GM18868 (cell line): ENCODE measurements around the gene NAV2.

ENCODE experiments used
- ATAC-seq: cut with Tn5 transposase; IDR thresholded peaks from one replicate; pipeline ENCODE4 v1.9.1; 2021; ENCODE audit warnings: mild to moderate bottlenecking, moderate library complexity; ENCODE audit not compliant: unreplicated experiment

The NAV2 gene

GRCh38 chr11:19853016-19853415, 140.4 kb downstream of the NAV2 start:
- ATAC-seq = no peak

- ATAC-seq = no peak
Measured at GRCh38 chr11:19853920-19854319, 141.3 kb downstream of the NAV2 start.

DNA sequence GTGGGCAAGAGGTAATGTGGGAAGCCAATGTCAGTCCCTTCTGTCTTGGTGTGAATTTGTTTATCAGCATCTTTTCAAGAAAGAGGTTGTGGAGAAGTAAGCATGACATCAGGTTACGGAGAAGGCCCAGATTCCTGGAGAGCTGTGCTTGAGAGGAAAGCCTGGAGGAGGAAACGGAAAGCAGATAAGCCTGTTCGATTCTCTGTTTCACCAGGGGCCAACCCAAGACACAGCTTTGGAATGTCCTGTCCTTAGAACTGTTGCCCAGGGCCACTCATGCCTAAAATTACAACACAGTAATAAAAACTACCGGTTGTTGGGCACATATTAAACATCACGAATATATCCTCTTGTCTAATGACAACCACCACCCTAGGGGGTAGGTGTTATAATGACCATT, 148.5 kb downstream of the NAV2 start:
- ATAC-seq = no peak

- ATAC-seq = no peak
Measured at GRCh38 chr11:19862091-19862490, 149.5 kb downstream of the NAV2 start.

DNA sequence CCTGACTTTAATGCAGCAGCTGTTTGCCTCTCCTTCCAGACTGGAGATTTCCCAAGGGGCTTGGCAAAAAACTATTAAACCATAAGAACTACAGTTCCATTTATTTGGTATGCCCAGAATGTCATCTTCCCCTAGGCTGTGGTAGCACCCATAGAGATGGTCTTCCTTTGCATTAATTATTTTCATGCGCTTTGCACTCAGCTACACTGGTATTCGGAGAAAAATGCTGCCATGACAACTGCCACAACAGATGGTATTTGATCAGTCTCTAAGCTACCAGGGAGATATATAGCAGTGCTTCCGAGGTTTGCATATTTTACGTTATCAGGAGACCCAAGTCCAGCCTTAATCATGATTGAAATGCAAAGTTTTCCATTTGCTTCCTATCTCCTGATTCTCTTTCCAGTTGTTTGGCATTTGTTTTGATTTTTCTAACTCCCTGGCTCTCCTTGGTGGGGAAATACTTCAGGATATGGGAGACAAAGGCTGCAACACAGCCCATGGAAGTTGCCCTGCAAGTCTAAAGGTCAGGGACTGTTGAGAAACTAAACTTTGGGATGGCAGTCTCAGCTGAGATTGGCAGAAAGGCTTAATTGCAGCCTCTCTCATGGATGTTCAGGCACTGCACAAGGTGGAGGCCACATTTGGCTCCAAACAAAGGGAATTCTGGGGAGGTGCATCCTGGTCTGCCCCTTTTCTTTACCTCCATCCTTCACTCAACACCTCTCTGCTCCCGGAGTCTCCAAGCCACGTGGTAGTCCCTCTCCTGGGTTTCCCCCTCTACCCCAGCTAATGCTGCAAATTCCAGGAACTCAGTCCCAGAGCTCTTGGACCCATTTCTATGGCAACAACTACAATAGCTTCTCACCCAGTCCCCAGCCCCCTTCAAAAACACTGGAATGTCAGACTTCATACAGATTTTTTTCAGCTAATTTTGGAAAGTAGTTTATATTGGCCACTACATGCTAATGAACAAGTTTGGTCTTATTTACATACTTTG, 151.8 kb downstream of the NAV2 start:
- ATAC-seq = no peak

- no peak for ATAC-seq
Measured at GRCh38 chr11:19866037-19866436, 153.4 kb downstream of the NAV2 start.

DNA sequence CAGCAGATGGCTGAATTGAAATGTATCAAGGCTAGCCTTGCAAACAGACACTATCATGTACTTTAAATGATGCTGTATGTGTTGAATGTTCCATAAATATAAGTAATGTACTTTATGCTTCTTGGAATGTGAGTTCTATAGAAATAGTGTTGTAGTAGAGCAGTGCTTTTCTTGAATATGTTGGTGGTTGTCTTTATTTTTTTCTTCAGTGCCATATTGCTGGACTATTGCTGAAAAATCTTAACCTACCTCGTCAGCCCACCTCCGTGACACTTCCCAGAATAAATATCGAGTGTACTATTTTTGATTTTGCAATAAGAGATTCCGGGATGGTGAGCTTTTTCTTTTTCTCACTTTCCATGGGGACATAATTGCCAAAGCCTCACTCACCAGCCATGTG, 153.9 kb downstream of the NAV2 start:
- no peak for ATAC-seq

- no peak for ATAC-seq
Measured at GRCh38 chr11:19867064-19867463, 154.4 kb downstream of the NAV2 start.

DNA sequence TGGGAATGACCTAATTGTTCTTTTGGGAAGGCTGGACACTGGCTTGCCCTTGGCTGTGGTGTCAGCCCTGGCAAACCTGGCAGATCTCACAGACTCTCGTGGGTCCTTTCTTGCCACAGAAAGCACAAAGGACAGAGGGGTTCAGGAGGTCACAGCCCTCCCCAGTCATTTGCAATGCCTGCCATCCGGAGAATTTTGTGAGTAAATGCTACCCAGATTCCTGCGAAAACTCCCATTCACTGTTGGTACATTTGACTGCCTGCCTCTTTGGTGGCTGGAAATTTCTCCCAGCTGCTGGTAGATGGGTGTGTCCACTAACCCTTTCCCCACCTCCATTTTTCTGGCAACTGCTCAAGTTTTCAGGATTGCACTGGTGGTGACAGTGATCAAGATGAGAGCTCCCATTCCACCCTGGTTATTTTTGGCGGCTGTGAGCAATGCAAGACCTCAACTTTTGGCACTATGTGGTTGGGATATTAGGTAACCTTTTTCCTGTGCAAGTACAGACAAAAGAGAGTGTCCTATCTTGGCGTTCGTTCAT, 155.7 kb downstream of the NAV2 start:
- no peak for ATAC-seq

DNA sequence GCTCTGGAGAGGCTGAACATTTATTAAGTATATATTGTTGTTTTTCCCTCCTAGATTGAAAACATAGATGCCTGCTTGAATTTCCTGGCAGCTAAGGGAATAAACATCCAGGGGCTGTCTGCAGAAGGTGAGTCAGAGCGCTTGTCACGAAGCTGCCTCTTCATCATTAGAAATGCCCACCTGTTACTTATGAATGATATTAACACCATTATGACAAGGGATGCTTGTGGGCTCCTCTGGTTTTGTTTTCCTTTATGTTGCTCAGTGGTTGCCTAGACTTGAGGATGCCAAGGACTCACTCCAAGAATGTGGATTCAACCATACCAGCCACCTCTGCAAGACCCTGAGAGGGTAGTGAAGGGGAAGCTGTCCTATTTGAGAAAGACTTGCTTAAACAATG, 156.2 kb downstream of the NAV2 start:
- ATAC-seq = no peak

GRCh38 chr11:19869466-19869865, 156.8 kb downstream of the NAV2 start:
- ATAC-seq = no peak

- no peak for ATAC-seq
Measured at GRCh38 chr11:19869946-19870589, 157.4 kb downstream of the NAV2 start.

DNA sequence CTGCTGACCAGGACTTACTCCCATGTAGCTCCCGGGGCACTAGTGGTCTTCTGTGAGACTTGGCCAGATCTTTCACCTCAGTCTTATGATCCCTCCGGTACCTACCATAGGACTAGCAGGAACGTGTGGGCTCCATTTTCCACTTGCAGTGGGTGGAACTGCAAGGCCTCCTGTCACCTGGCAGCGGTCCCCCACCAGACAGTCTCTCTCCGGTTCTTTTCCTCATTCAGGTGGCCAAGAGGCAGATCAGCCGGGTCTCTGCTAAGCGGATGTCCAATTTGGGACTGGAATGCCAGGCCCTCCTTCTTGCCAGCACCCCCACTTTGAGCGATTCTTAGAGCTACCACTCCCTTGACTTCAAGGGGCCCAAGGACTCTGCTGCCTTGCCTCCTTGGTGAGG, 158.9 kb downstream of the NAV2 start:
- ATAC-seq = no peak

DNA sequence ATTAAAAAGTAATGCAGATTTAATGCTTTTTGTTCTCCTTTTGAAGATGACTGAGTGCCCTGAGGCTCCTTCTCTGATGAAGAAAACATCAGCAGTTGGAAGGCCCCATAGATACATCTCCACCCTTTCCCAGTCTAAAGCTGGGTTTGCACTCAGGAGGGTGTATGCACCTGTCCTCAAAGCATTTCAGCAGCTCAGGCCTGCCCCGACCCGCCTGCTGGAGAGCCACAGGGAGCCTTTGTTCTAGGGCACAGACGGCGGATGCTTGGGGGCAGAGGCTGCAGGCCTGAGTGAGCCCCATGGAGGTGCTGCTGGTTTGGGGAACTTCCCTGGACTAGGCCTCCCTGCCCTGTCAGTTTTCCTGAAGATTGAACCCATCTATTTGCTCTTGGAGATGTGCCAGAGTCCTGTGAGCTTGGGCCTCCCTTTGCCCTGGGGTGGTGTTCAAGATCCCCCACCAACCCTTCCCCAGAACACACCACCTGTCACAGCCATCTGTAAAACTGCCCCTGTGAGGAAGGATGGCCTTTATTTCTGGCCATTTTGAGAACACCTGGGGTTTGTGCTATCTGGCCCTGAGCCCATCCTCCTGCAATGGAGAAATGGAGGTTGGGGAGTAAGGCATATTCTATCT, 160.0 kb downstream of the NAV2 start:
- ATAC-seq = no peak

DNA sequence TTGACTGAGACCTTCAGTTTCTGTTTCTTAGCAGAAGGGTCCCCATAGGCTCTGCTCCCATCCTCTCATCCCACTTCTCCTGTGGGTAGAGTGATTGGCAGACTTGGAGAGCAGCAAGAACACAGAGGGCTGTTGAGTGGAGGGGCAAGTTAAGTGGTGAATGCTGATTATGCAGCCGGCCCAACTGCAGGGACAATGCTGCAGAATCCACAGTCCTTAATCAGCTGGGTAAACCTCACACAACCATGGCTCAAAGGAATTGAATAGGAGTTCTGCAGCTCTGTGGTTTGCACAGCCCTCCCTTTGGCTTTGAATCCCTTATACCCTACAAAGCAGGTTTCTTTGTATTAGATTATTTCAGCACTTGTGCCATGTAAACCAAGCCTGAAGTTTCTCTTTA, 161.1 kb downstream of the NAV2 start:
- ATAC-seq = no peak

- ATAC-seq = no peak
Measured at GRCh38 chr11:19874266-19874665, 161.6 kb downstream of the NAV2 start.

DNA sequence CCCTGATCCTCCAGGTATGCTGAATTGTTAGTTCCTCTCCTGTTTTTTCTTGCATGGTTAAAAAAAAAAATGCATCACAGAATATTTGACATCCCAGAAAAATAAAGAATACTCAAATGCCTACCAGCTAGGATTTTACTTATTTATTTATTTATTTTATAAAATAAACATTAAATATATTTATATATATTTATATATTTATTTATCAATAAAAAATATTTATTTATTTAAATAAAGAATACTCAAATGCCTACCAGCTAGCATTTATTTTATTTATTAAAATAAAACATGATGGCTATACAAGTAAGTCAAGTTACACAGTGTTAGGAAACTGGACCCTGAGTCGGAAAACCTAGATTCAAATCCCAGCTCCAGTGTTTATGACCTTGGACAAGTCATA, 164.1 kb downstream of the NAV2 start:
- ATAC-seq = no peak

- no peak for ATAC-seq
Measured at GRCh38 chr11:19878520-19878919, 165.9 kb downstream of the NAV2 start.

GRCh38 chr11:19879307-19880087, 166.9 kb downstream of the NAV2 start:
- ATAC-seq = no peak

GRCh38 chr11:19880088-19880345, 167.4 kb downstream of the NAV2 start:
- ATAC-seq = no peak

DNA sequence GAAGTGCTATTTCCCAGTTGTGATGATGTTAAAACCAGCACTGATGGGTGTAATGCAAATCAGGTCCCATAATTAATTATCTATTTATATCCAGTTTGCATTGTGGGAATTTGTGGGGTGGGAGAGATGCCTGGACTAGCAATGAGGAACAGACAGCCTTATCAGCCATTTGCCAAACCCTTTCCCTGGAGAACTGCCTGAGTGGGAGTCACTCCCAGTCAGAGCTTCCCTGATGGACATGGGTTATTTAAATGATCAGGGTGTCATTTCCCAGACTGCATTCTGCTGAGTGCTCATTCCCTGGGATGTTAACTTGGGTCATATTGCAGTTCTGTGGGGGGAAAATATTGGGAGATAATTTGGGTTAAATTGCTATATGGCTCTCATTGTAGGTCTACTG, 168.5 kb downstream of the NAV2 start:
- ATAC-seq = no peak
